Endothelial cell of umbilical vein (primary cell): ENCODE measurements around the gene PKNOX2. TPM values are rescaled to one million over a fixed set of nuclear protein-coding genes. Genes with fewer than 3 reads are reported as not detected.

ENCODE experiments used
- BruUV-seq: library from RNA; stranded (reverse); fragments of 400-500 nt; replicated peaks from 2 replicates; lab custom pipeline; 2021; lab: Mats Ljungman, UMichigan
- CTCF ChIA-PET: fragments of 300-600, 350-600 bp; sonication (Branson Sonifier 250); formaldehyde crosslinking; loops from one replicate; lab custom pipeline; 2021; ENCODE audit warnings: antibody characterized with exemption, inconsistent platforms; lab: Charles Lee
- POLR2A ChIA-PET: fragments of 300-600, 350-600 bp; sonication (Branson Sonifier 250); formaldehyde crosslinking; loops from one replicate; lab custom pipeline; 2021; ENCODE audit warnings: antibody characterized with exemption, inconsistent platforms; lab: Charles Lee
- DNase-seq: peaks from one replicate; pipeline ENCODE4 v3.0.0-alpha.2; 2011; ENCODE audit warnings: low read depth, low spot score
- FAIRE-seq: peaks from 2 replicates; lab custom pipeline; 2011; peaks lifted over from hg19 to GRCh38; lab: Jason Lieb, UNC
- H2AFZ ChIP-seq: 2 replicates; pipeline ENCODE4 v1.6.0; 2012; ENCODE audit warnings: low read depth, low read length, control low read depth, inconsistent platforms
- H3K27ac ChIP-seq: 2 replicates; pipeline ENCODE4 v1.5.1; 2011; ENCODE audit warnings: low read depth, mild to moderate bottlenecking, control low read depth, low read length, moderate library complexity; ENCODE audit not compliant: insufficient read depth
- H3K27me3 ChIP-seq, 2 experiments: 2 replicates each; pipeline versions ENCODE4 v1.6.0 to v1.6.1; 2011; ENCODE audit warnings: low read length in 2 of 2, mixed read lengths in 1 of 2; ENCODE audit not compliant: control insufficient read depth in 2 of 2, insufficient read depth in 2 of 2
- H3K36me3 ChIP-seq, 2 experiments: 2 replicates in 1 of 2; 3 replicates in 1 of 2; pipeline ENCODE4 v1.5.1; 2011; ENCODE audit warnings: low read length in 2 of 2, mild to moderate bottlenecking in 1 of 2, moderate library complexity in 1 of 2; ENCODE audit not compliant: control insufficient read depth in 2 of 2, insufficient read depth in 2 of 2; ENCODE audit errors: extremely low read depth in 1 of 2
- H3K4me1 ChIP-seq: 3 replicates; pipeline ENCODE4 v1.5.1; 2011; ENCODE audit warnings: mild to moderate bottlenecking, low read length; ENCODE audit not compliant: control insufficient read depth, insufficient read depth; ENCODE audit errors: extremely low read depth
- H3K4me2 ChIP-seq: 2 replicates; pipeline ENCODE4 v1.6.1; 2011; ENCODE audit warnings: low read length, control low read depth, mixed read lengths; ENCODE audit not compliant: insufficient read depth
- H3K4me3 ChIP-seq, 3 experiments: fragments of 200-600 bp in 1 of 3; sonication (generic), shearing (Covaris generic) in 1 of 3; replicated peaks in 1 of 3; 2 replicates each; pipeline ENCODE4 v1.5.1; 2011 to 2016; ENCODE audit warnings: control low read depth in 3 of 3, low read length in 3 of 3, mild to moderate bottlenecking in 2 of 3, inconsistent platforms in 1 of 3, low read depth in 1 of 3, moderate library complexity in 1 of 3; ENCODE audit not compliant: insufficient read depth in 1 of 3
- H3K79me2 ChIP-seq: 2 replicates; pipeline ENCODE4 v1.6.0; 2012; ENCODE audit warnings: low read length, inconsistent platforms; ENCODE audit not compliant: control insufficient read depth, insufficient read depth
- H3K9ac ChIP-seq: replicated peaks from 2 replicates; pipeline ENCODE3; 2011; ENCODE audit warnings: low read length, control low read depth; ENCODE audit not compliant: insufficient read depth; ENCODE audit errors: extremely low read depth
- H3K9me1 ChIP-seq: replicated peaks from 3 replicates; pipeline ENCODE4 v1.6.0; 2011; ENCODE audit warnings: mild to moderate bottlenecking, low read length; ENCODE audit not compliant: control insufficient read depth, insufficient read depth; ENCODE audit errors: extremely low read depth
- H3K9me3 ChIP-seq: replicated peaks from 2 replicates; pipeline ENCODE4 v1.5.1; 2012; ENCODE audit warnings: low read length, inconsistent platforms; ENCODE audit not compliant: control insufficient read depth, insufficient read depth
- H4K20me1 ChIP-seq: replicated peaks from 2 replicates; pipeline ENCODE3; 2011; ENCODE audit warnings: mild to moderate bottlenecking, low read length; ENCODE audit not compliant: control insufficient read depth, insufficient read depth; ENCODE audit errors: extremely low read depth
- EZH2 ChIP-seq: IDR thresholded peaks from 2 replicates; pipeline ENCODE4 v1.6.1; 2012; ENCODE audit warnings: borderline replicate concordance, low read depth, mild to moderate bottlenecking, moderate library complexity, low read length, inconsistent platforms; ENCODE audit not compliant: severe bottlenecking
- FOS ChIP-seq: IDR thresholded peaks from 2 replicates; pipeline ENCODE4 v1.6.1; 2011; ENCODE audit warnings: mild to moderate bottlenecking, low read length, moderate library complexity, borderline replicate concordance; ENCODE audit not compliant: insufficient read depth
- GATA2 ChIP-seq: IDR thresholded peaks from 2 replicates; pipeline ENCODE4 v1.7.0; 2011; ENCODE audit warnings: low read depth, mild to moderate bottlenecking, moderate library complexity, mixed read lengths, low read length; ENCODE audit not compliant: insufficient read length, insufficient read depth
- JUN ChIP-seq: IDR thresholded peaks from 2 replicates; pipeline ENCODE4 v1.6.1; 2011; ENCODE audit warnings: borderline replicate concordance, low read depth; ENCODE audit not compliant: insufficient read length, insufficient read depth
- MAX ChIP-seq: IDR thresholded peaks from 2 replicates; pipeline ENCODE4 v1.6.1; 2011; ENCODE audit not compliant: insufficient read depth, insufficient read length
- MYC ChIP-seq: IDR thresholded peaks from one replicate; pipeline ENCODE4 v1.6.1; 2011; ENCODE audit warnings: mild to moderate bottlenecking, low read depth, low read length
- POLR2A ChIP-seq: IDR thresholded peaks from 2 replicates; pipeline ENCODE4 v1.6.1; 2012; ENCODE audit warnings: low read depth, mild to moderate bottlenecking, control low read depth, low read length
- POLR2AphosphoS5 ChIP-seq: IDR thresholded peaks from 2 replicates; pipeline ENCODE4 v1.6.1; 2012; ENCODE audit warnings: low read depth, mild to moderate bottlenecking, control low read depth, low read length, moderate library complexity; ENCODE audit not compliant: insufficient read depth
- dilution Hi-C: fragments of 300-500 bp; cut with MboI; formaldehyde crosslinking; loops from one replicate; pipeline ENCODE4 v1.15.0; 2019; ENCODE audit warnings: low sequenced_read_pairs; ENCODE audit not compliant: extremely low pct_ligation_motif_present
- intact Hi-C: fragments of 100-400 bp; cut with micrococcal nuclease; formaldehyde crosslinking; loops from one replicate; pipeline ENCODE4 v1.10.0; 2022
- polyA plus RNA-seq, 4 experiments: library from polyadenylated mRNA; depleted of rRNA in 3 of 4; stranded (reverse) in 3 of 4; unstranded in 1 of 4; fragments of >200 nt; gene quantifications; 2 replicates each; pipeline versions ENCODE4 v1.2.1 to v1.2.3, GENCODE V29; 2011 to 2012; ENCODE audit warnings: missing spikeins in 1 of 4
- total RNA-seq: library from RNA; stranded (reverse); gene quantifications from 2 replicates; pipeline ENCODE4 v1.2.3, GENCODE V29; 2021
- TF ChIP-seq, protein P1 (sequence below), 2 donors: IDR thresholded peaks; 1 replicate in 1 of 2; 2 replicates in 1 of 2; pipeline ENCODE4 v1.5.1; 2011; ENCODE audit warnings: low read length in 2 of 2, mild to moderate bottlenecking in 2 of 2, moderate library complexity in 2 of 2, control low read depth in 1 of 2, inconsistent platforms in 1 of 2, low read depth in 1 of 2; ENCODE audit not compliant: insufficient read depth in 1 of 2; ENCODE audit errors: extremely low read depth in 1 of 2

Gene PKNOX2
- total and polyA plus RNA-seq, 2 donors (not counting 3 experiments of a cell fraction or from before 2014, with no cell fraction given) = 0.11 to 0.91 TPM

GRCh38 chr11:125327518-125328224 is 163.1 kb downstream of the PKNOX2 start:
- FAIRE-seq = no peak
- dilution Hi-C loops = no loop called here
- CTCF ChIA-PET = interaction anchor here (1.7 to 9.6 kb wide), 2 partner anchors 17 to 70 kb away, joined by 4 to 67 read pairs; no protein-coding TSS in a partner anchor

More at GRCh38 chr11:125327518-125328224, 163.1 kb downstream of the PKNOX2 start:
- H2AFZ ChIP-seq = no peak overlapping the region
- H3K9ac ChIP-seq = no peak overlapping the region
- H3K9me3 ChIP-seq = no peaks in the 10 kb centered on the region
- intact Hi-C loops = no loop called here
- H3K4me1 ChIP-seq = no peaks in the 10 kb centered on the region
- no peak overlapping the region for H3K27ac ChIP-seq
- no TSS peak for BruUV-seq
- no peaks in the 10 kb centered on the region for H3K36me3 ChIP-seq
- H3K4me2 ChIP-seq = no peak overlapping the region
- peaks cover 17 to 31% of the 10 kb centered on the region in 2 experiments for H3K27me3 ChIP-seq
- POLR2A ChIA-PET = no interaction called here
- no peaks in the 10 kb centered on the region for H3K79me2 ChIP-seq
- TF ChIP-seq POLR2A (no peak), MAX (no peak), GATA2 (no peak), MYC (no peak), JUN (no peak), FOS (no peak), EZH2 (no peak), POLR2AphosphoS5 (no peak)
- TF ChIP-seq, protein P1, sequence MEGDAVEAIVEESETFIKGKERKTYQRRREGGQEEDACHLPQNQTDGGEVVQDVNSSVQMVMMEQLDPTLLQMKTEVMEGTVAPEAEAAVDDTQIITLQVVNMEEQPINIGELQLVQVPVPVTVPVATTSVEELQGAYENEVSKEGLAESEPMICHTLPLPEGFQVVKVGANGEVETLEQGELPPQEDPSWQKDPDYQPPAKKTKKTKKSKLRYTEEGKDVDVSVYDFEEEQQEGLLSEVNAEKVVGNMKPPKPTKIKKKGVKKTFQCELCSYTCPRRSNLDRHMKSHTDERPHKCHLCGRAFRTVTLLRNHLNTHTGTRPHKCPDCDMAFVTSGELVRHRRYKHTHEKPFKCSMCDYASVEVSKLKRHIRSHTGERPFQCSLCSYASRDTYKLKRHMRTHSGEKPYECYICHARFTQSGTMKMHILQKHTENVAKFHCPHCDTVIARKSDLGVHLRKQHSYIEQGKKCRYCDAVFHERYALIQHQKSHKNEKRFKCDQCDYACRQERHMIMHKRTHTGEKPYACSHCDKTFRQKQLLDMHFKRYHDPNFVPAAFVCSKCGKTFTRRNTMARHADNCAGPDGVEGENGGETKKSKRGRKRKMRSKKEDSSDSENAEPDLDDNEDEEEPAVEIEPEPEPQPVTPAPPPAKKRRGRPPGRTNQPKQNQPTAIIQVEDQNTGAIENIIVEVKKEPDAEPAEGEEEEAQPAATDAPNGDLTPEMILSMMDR (IDR thresholded peaks at IDR 0.05; ENCODE audit: extremely low read depth in 1 of 2, insufficient read depth in 1 of 2, low read depth in 1 of 2, low read length in 2 of 2) = no peak
- H3K9me1 ChIP-seq = no peaks in the 10 kb centered on the region
- H3K4me3 ChIP-seq = no peak overlapping the region
- DNase-seq = no peak
- H4K20me1 ChIP-seq = no peaks in the 10 kb centered on the region
